GM12865 (cell line): Measurements from ENCODE around the gene DNAH2.

Source experiments
- DNase-seq: peaks from one replicate; pipeline ENCODE4 v3.0.0; 2010; ENCODE audit warnings: low read depth
- H3K4me3 ChIP-seq: 2 replicates; pipeline ENCODE4 v1.5.1; 2011; ENCODE audit warnings: mild to moderate bottlenecking, low read depth, low read length, control low read depth
- CTCF ChIP-seq: IDR thresholded peaks from 2 replicates; pipeline ENCODE4 v1.5.1; 2011; ENCODE audit warnings: low read length, control low read depth, low read depth, inconsistent platforms; ENCODE audit not compliant: insufficient read depth; ENCODE audit errors: missing control alignments

Gene DNAH2

GRCh38 chr17:7838090-7839075 lies 120.8 kb downstream of the DNAH2 start:
- DNase-seq: peak; percentile 56
- H3K4me3 ChIP-seq: peak overlapping the region; percentile 96
- no peak for TF ChIP-seq CTCF

GRCh38 chr17:7839190-7839875 lies 121.8 kb downstream of the DNAH2 start:
- no peak overlapping the region for H3K4me3 ChIP-seq
- no peak for TF ChIP-seq CTCF
- DNase-seq: no peak

GRCh38 chr17:7839876-7840261 lies 122.3 kb downstream of the DNAH2 start:
- TF ChIP-seq CTCF: no peak
- peak; percentile 61 for DNase-seq
- no peak overlapping the region for H3K4me3 ChIP-seq

- DNase-seq: no peak
- no peak overlapping the region; the same call in 1 of the 2 replicates for H3K4me3 ChIP-seq
- no peak for TF ChIP-seq CTCF
Measured at GRCh38 chr17:7840441-7840840, 122.9 kb downstream of the DNAH2 start.

GRCh38 chr17:7840875-7841274 lies 123.3 kb downstream of the DNAH2 start:
- no peak for TF ChIP-seq CTCF
- no peak for DNase-seq
- peak overlapping the region; percentile 89 for H3K4me3 ChIP-seq

GRCh38 chr17:7841396-7841914 lies 123.9 kb downstream of the DNAH2 start:
- H3K4me3 ChIP-seq: peak overlapping the region; percentile 89
- no peak for TF ChIP-seq CTCF
- peak; percentile 69 for DNase-seq
